Fibroblast of lung (primary cell): ENCODE data around the gene TSPAN3. TPM values are rescaled to one million over a fixed set of nuclear protein-coding genes. Genes with fewer than 3 reads are reported as not detected.
A peak's percentile ranks its signal among the peaks of the same experiment; 100 is the strongest.

Experiments
- DNase-seq, 2 donors: peaks; one replicate each; pipeline versions ENCODE4 v3.0.0 to v3.0.0-alpha.2; 2010; ENCODE audit warnings: low read depth in 2 of 2
- H2AFZ ChIP-seq: 2 replicates; pipeline ENCODE4 v1.5.1; 2012; ENCODE audit warnings: low read length, control low read depth, inconsistent platforms
- H3K27ac ChIP-seq: 2 replicates; pipeline ENCODE4 v1.5.1; 2011; ENCODE audit warnings: low read length, control low read depth; ENCODE audit not compliant: insufficient read depth
- H3K27me3 ChIP-seq: 2 replicates; pipeline ENCODE4 v1.5.1; 2011; ENCODE audit warnings: mild to moderate bottlenecking, low read length; ENCODE audit not compliant: control insufficient read depth, insufficient read depth
- H3K36me3 ChIP-seq: 2 replicates; pipeline ENCODE4 v1.5.1; 2011; ENCODE audit warnings: low read length; ENCODE audit not compliant: control insufficient read depth, insufficient read depth
- H3K4me1 ChIP-seq: 2 replicates; pipeline ENCODE4 v1.5.1; 2011; ENCODE audit warnings: low read length; ENCODE audit not compliant: control insufficient read depth, insufficient read depth; ENCODE audit errors: extremely low read depth
- H3K4me2 ChIP-seq: 2 replicates; pipeline ENCODE4 v1.5.1; 2011; ENCODE audit warnings: low read length, control low read depth; ENCODE audit not compliant: insufficient read depth; ENCODE audit errors: extremely low read depth
- H3K4me3 ChIP-seq, 4 experiments: fragments of 200-600 bp in 1 of 4; sonication (generic) in 1 of 4; replicated peaks in 1 of 4; 2 replicates each; pipeline ENCODE4 v1.5.1; 2011 to 2016; ENCODE audit warnings: low read length in 4 of 4, low read depth in 3 of 4, mild to moderate bottlenecking in 3 of 4, control low read depth in 2 of 4, inconsistent platforms in 1 of 4, mixed read lengths in 1 of 4; ENCODE audit not compliant: insufficient read depth in 1 of 4; ENCODE audit errors: control extremely low read depth in 1 of 4
- H3K79me2 ChIP-seq: 2 replicates; pipeline ENCODE4 v1.5.1; 2012; ENCODE audit warnings: mild to moderate bottlenecking, low read length, inconsistent platforms; ENCODE audit not compliant: control insufficient read depth, insufficient read depth
- H3K9ac ChIP-seq: 2 replicates; pipeline ENCODE4 v1.5.1; 2011; ENCODE audit warnings: mild to moderate bottlenecking, low read length, control low read depth; ENCODE audit not compliant: insufficient read depth
- H3K9me3 ChIP-seq: 2 replicates; pipeline ENCODE4 v1.5.1; 2012; ENCODE audit warnings: low read depth, low read length; ENCODE audit not compliant: control insufficient read depth, insufficient read depth
- H4K20me1 ChIP-seq: 2 replicates; pipeline ENCODE4 v1.5.1; 2011; ENCODE audit warnings: low read length; ENCODE audit not compliant: control insufficient read depth, insufficient read depth; ENCODE audit errors: extremely low read depth
- CTCF ChIP-seq, 2 donors: IDR thresholded peaks in 1 of 2; conservative IDR thresholded peaks in 1 of 2; 1 replicate in 1 of 2; 2 replicates in 1 of 2; pipeline ENCODE4 v1.5.1; 2011 to 2012; ENCODE audit warnings: low read length in 2 of 2, control low read depth in 1 of 2, inconsistent platforms in 1 of 2, low read depth in 1 of 2, mild to moderate bottlenecking in 1 of 2
- EZH2 ChIP-seq: IDR thresholded peaks from 2 replicates; pipeline ENCODE4 v1.5.1; 2012; ENCODE audit warnings: low read length, control low read depth, mild to moderate bottlenecking; ENCODE audit errors: missing control alignments
- polyA plus RNA-seq, 2 donors: library from polyadenylated mRNA; depleted of rRNA in 1 of 2; stranded (reverse) in 1 of 2; unstranded in 1 of 2; fragments of >200 nt; gene quantifications; 2 replicates each; pipeline ENCODE4 v1.2.1, GENCODE V29; 2011 to 2012; ENCODE audit warnings: missing spikeins in 1 of 2
- total RNA-seq: library from RNA; depleted of rRNA; stranded (reverse); fragments of >200 nt; gene quantifications from 2 replicates; pipeline ENCODE4 v1.2.1, GENCODE V29; 2014

TSPAN3 gene
- total and polyA plus RNA-seq, 2 donors (not counting 1 experiment from before 2014, with no cell fraction given) = 225 to 472 TPM

GRCh38 chr15:77111789-77112188 is 40.9 kb upstream of the TSPAN3 start:
- Histone ChIP-seq H3K4me1 (peaks cover 9% of the 10 kb centered on the region), H3K9ac (no peak overlapping the region), H2AFZ (no peak overlapping the region), H3K9me3 (no peaks in the 10 kb centered on the region), H3K36me3 (peaks cover 5% of the 10 kb centered on the region), H4K20me1 (no peaks in the 10 kb centered on the region), H3K27me3 (no peaks in the 10 kb centered on the region), H3K4me3 (no peak overlapping the region), H3K4me2 (no peak overlapping the region), H3K79me2 (no peaks in the 10 kb centered on the region), H3K27ac (no peak overlapping the region)
- no peak for TF ChIP-seq EZH2
- no peak for TF ChIP-seq CTCF (conservative IDR thresholded peaks at IDR 0.05 in 1 of 2, IDR thresholded peaks at IDR 0.05 in 1 of 2; ENCODE audit: low read depth in 1 of 2, low read length in 2 of 2)
- no peak for DNase-seq

GRCh38 chr15:77107531-77108355 is 36.8 kb upstream of the TSPAN3 start:
- DNase-seq = peak; percentile 33 to 68
- Histone ChIP-seq H3K4me3 (no peak overlapping the region), H3K27me3 (no peaks in the 10 kb centered on the region), H3K79me2 (no peaks in the 10 kb centered on the region), H3K36me3 (peaks cover 2% of the 10 kb centered on the region), H4K20me1 (no peaks in the 10 kb centered on the region), H3K4me2 (no peak overlapping the region), H3K9me3 (no peaks in the 10 kb centered on the region), H3K4me1 (peaks cover 6% of the 10 kb centered on the region), H3K9ac (no peak overlapping the region), H2AFZ (no peak overlapping the region), H3K27ac (no peak overlapping the region)
- TF ChIP-seq CTCF (conservative IDR thresholded peaks at IDR 0.05 in 1 of 2, IDR thresholded peaks at IDR 0.05 in 1 of 2; ENCODE audit: low read depth in 1 of 2, low read length in 2 of 2) (peak; percentile 67 to 79), EZH2 (no peak)

GRCh38 chr15:77107068-77107467 is 36.2 kb upstream of the TSPAN3 start:
- H3K4me2 ChIP-seq = no peak overlapping the region
- no peak overlapping the region for H3K9ac ChIP-seq
- H3K36me3 ChIP-seq = peaks cover 2% of the 10 kb centered on the region
- H3K27ac ChIP-seq = peak overlapping the region; percentile 39
- no peak overlapping the region for H3K4me3 ChIP-seq
- H4K20me1 ChIP-seq = no peaks in the 10 kb centered on the region
- peak in 1 of 2 donors; percentile 46 for DNase-seq
- no peak for TF ChIP-seq CTCF (conservative IDR thresholded peaks at IDR 0.05 in 1 of 2, IDR thresholded peaks at IDR 0.05 in 1 of 2; ENCODE audit: low read depth in 1 of 2, low read length in 2 of 2)
- TF ChIP-seq EZH2 = no peak
- no peaks in the 10 kb centered on the region for H3K79me2 ChIP-seq
- H3K4me1 ChIP-seq = peaks cover 6% of the 10 kb centered on the region
- H3K9me3 ChIP-seq = no peaks in the 10 kb centered on the region
- no peak overlapping the region for H2AFZ ChIP-seq
- no peaks in the 10 kb centered on the region for H3K27me3 ChIP-seq
